HTERT RPE-1 (cell line): ENCODE data around the gene UBE2O.

Experiments
- in situ Hi-C: fragments of 300-500 bp; cut with MboI; formaldehyde crosslinking; loops from 4 replicates; pipeline ENCODE4 v1.14.3; 2020; ENCODE audit warnings: low sequenced_read_pairs

Gene UBE2O

GRCh38 chr17:76468634-76469010, 15.7 kb upstream of the UBE2O start:
- in situ Hi-C loops: no loop called here

- in situ Hi-C loops: no loop called here
Observed at GRCh38 chr17:76467809-76468633, 15.1 kb upstream of the UBE2O start.

GRCh38 chr17:76467366-76467765, 14.4 kb upstream of the UBE2O start, which contains the start of gene AANAT:
TSS of gene AANAT (plus strand) at chr17:76467603. CDS start at chr17:76468747, 1,144 bp downstream.
- in situ Hi-C loops: no loop called here

DNA sequence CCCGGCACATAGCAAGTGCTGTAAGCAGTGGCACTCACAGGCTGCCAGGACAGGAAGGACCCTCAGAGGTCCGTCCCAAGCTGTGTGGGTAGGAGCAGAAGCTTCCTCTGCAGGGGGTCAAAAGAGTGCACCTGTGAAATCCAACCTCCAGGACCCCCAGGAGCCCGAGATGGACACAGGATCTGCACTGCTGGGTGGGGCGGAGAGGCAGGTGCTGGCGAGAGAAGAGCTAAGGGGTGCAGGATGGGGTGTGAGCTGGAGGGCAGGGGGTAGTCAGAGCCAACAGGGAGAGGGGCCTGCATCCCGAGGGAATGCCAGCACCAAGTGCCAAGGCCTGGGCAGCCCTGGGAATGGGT, 13.8 kb upstream of the UBE2O start:
- in situ Hi-C loops: no loop called here

- in situ Hi-C loops: no loop called here
Observed at GRCh38 chr17:76462556-76463290, 9.8 kb upstream of the UBE2O start.

DNA sequence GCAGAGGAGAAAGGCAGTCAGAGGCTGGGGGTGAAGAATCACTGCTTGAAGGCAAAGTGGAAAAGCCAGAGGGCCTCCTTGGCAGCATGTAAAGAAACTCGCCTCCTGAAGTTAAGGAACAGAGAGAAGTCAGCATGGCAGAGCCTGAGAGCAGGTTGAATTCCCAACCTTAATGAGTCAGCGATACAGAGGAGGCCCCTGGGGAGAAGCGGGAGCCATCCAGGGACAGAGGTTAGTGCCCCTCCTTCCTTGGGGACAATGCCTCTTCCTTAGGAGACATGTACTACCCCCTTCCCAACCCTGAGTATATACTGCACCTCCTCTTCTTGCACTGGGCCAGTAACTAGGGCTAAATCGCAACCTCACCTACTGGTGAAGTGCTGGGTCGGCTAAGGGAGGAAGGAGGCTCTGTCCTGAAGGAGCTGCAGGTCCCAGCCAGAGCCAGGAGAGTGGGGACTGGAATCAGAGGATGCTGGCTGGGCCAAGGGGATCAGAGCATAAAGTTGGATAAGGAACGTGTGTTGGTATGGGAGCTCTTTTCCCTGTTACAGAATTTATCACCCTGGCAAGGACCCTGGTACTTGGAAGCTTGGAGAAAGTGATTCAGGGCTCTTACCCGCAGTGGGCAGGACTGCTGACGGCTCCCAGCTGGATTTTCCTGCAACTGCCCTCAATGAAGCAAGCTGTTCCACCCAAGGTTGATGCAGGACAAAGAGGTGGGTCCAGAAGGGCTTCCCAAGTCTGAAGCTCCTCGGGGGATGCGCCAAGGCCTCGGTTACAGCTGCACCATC, 9.0 kb upstream of the UBE2O start:
- in situ Hi-C loops: no loop called here

DNA sequence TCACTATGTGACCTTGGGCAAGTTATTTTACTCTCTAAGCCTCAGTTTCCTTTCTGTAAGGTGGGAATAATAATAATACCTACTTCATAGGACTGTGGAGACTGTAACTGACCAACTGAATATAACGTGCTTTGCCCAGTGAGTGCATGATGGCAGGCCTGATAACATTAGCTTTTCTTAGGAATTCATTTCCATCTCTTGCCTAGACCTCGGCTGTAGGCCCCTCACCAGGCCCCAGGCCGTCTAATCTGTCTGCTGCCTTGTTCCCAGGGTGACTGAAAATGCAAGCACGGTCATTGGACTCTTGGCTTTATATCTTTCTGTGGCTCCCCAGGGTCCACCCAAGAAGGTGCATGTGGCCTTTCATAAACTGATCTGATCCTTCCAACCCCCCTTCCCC, 6.7 kb upstream of the UBE2O start:
- in situ Hi-C loops: no loop called here

GRCh38 chr17:76458580-76459490, 5.9 kb upstream of the UBE2O start:
- in situ Hi-C loops: no loop called here

GRCh38 chr17:76453431-76453743, 435 bp upstream of the UBE2O start:
- in situ Hi-C loops: no loop called here

DNA sequence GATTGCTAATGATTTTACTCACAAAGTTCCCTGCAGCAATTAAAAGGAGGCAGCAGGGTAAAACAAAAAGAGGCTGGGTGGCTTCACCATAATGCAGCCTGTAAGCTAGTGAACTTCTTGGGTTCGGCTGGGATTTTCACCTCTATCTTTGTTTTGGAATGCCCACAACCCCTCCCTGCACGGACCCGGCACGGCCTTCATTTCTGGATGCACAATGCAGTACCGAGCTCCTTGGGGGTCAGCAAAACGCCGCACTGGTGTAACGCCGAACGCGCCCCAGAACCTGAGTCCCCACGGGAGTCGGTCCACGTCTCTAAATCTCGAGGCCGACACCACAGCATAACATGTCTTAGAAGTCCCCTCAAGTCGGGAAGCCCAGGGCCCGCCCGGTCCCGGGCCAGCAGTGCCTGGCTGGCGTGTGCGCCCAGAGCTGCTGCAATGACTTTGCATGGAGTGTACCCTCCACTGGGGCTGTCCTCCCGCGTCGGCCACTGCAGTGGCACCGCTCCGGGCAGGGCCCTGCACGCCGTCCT, 759 bp downstream of the UBE2O start:
- in situ Hi-C loops: no loop called here

DNA sequence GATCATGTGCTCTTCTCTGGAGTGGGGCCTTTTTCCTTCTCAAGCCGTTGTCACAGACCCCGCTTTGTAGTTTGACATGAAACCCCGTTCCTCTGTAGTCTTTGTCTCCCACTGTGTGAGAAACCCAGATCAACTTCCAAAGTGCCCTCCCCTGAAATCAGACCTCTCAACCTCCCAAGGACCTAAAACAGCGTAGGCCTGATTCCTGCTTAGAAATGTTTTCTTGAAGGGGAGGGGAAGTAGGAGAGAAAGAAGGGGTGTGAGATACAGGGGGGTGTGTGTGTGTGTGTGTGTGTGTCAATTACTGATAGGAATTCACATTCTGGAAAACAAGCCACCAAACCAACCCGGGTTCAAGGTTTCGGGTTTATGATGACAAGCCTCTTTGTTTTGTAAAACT, 1.4 kb downstream of the UBE2O start:
- in situ Hi-C loops: no loop called here

DNA sequence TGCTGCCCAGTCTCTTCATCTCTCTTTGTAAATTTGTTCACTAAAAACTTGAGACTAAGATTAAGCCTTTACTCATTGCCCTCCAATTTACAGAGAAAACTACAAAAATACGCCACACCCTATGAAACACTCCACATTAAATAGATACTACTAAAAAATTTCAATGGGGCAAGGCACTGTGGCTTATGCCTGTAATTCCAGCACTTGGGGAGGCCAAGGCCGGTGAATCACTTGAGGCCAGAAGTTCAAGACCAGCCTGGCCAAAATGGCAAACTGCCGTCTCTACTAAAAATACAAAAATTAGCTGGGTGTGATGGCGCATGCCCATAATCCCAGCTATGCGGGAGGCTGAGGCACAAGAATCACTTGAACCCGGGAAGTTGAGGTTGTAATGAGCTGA, 3.8 kb downstream of the UBE2O start:
- in situ Hi-C loops: no loop called here

- in situ Hi-C loops: no loop called here
Observed at GRCh38 chr17:76447931-76448652, 4.9 kb downstream of the UBE2O start.

- in situ Hi-C loops: no loop called here
Observed at GRCh38 chr17:76446449-76447231, 6.3 kb downstream of the UBE2O start.

- in situ Hi-C loops: no loop called here
Observed at GRCh38 chr17:76445697-76446448, 7.1 kb downstream of the UBE2O start.

- in situ Hi-C loops: no loop called here
Observed at GRCh38 chr17:76444518-76445311, 8.2 kb downstream of the UBE2O start.
